Right lobe of liver (tissue), 6 donors: ENCODE measurements around the gene CYP19A1. TPM values are rescaled to one million over a fixed set of nuclear protein-coding genes. Genes with fewer than 3 reads are reported as not detected.

Experiments used
- ATAC-seq, 4 donors: fragments of 200-7000 bp; cut with Tn5 transposase; one replicate each; pipeline ENCODE4 v1.9.1; 2020; ENCODE audit warnings: mild to moderate bottlenecking in 4 of 4, moderate library complexity in 4 of 4
- DNase-seq, 3 donors: peaks; one replicate each; pipeline ENCODE4 v3.0.0-alpha.2; 2020
- H3K27ac ChIP-seq, 3 donors: fragments of 200-600 bp; one replicate each; pipeline ENCODE4 v1.8.0; 2022
- H3K27me3 ChIP-seq, 2 donors: fragments of 200-600 bp; one replicate each; pipeline ENCODE4 v1.8.0; 2022
- H3K36me3 ChIP-seq, 4 donors: fragments of 200-600 bp; sonication (generic) in 1 of 4; one replicate each; pipeline versions ENCODE4 v1.5.1 to v1.8.0; 2017 to 2022; ENCODE audit warnings: control low read depth in 1 of 4
- H3K4me1 ChIP-seq, 4 donors: fragments of 200-600 bp; sonication (generic) in 1 of 4; one replicate each; pipeline versions ENCODE4 v1.5.1 to v1.8.0; 2017 to 2022; ENCODE audit warnings: control low read depth in 1 of 4
- H3K4me3 ChIP-seq, 3 donors: fragments of 200-600 bp; one replicate each; pipeline ENCODE4 v1.8.0; 2022
- H3K9me3 ChIP-seq, 4 donors: fragments of 200-600 bp; sonication (generic) in 1 of 4; one replicate each; pipeline versions ENCODE4 v1.5.1 to v1.8.0; 2017 to 2022; ENCODE audit warnings: control low read depth in 1 of 4
- POLR2A ChIP-seq: fragments of 450-650 bp; IDR thresholded peaks from one replicate; pipeline ENCODE4 v1.6.1; 2017; ENCODE audit warnings: antibody characterized with exemption, mild to moderate bottlenecking
- WGBS: methylation state at CpG from one replicate; pipeline ENCODE4 v1.1.6; 2018; ENCODE audit warnings: low coverage, low lambda C conversion rate; ENCODE audit not compliant: insufficient coverage; ENCODE audit errors: missing lambda C conversion rate; 5-methylcytosine and 5-hydroxymethylcytosine counted together
- intact Hi-C, 2 donors: fragments of 100-400 bp; cut with DNase I; formaldehyde crosslinking; loops; one replicate each; pipeline versions ENCODE4 v1.11.2 to v1.14.1; 2022
- total RNA-seq, 6 experiments: library from RNA; depleted of rRNA in 2 of 6; stranded (reverse); fragments of >200 nt in 2 of 6; fragmentation: NEBNext Ultra II Directional in 3 of 6; extraction: Animal tissue kit (Norgen Biotek cat#: 25700) in 3 of 6; gene quantifications; one replicate each; pipeline versions ENCODE4 v1.1.0 to v1.2.4, GENCODE V29; 2016 to 2023
- TF ChIP-seq, protein P1 (sequence below), 4 donors: fragments of 200-600 bp in 3 of 4; fragments of 450-650 bp in 1 of 4; IDR thresholded peaks; one replicate each; pipeline versions ENCODE4 v1.5.1 to v1.8.0; 2016 to 2022; ENCODE audit warnings: antibody characterized with exemption in 4 of 4, mild to moderate bottlenecking in 2 of 4
- donor health status: DM: no; HTN: yes; CAD: no.
- donor health status: DM: no; HTN: no; CAD: no.
- donor health status: DM: no; HTN: no; CAD: no.
- donor health status: DM: no; HTN: yes; CAD: no.
- donor health status: DM: no; HTN: yes; CAD: no.

Gene CYP19A1
- total RNA-seq, 6 experiments from 2014 or later: not detected

DNA sequence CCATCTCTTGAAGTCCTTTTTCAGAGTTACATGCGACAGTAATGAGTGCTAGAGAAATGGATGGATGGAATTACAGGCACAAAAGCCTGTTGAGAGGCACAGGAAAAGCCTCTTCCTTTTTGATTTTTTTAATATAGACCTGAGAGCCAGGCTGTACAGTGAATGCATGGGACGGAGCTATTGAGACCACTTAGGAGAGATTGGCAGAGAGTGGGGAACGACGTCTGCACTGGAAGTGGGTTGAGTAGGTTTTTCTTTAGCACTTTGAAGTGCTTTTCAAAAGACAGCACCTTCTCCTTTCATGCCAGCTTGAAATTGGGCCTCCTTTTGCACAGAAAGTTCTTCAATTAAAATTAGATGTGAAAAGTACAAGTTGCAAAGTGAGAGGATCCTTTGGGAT, 40.0 kb upstream of the CYP19A1 start:
- ATAC-seq: no peak
- TF ChIP-seq, protein P1, sequence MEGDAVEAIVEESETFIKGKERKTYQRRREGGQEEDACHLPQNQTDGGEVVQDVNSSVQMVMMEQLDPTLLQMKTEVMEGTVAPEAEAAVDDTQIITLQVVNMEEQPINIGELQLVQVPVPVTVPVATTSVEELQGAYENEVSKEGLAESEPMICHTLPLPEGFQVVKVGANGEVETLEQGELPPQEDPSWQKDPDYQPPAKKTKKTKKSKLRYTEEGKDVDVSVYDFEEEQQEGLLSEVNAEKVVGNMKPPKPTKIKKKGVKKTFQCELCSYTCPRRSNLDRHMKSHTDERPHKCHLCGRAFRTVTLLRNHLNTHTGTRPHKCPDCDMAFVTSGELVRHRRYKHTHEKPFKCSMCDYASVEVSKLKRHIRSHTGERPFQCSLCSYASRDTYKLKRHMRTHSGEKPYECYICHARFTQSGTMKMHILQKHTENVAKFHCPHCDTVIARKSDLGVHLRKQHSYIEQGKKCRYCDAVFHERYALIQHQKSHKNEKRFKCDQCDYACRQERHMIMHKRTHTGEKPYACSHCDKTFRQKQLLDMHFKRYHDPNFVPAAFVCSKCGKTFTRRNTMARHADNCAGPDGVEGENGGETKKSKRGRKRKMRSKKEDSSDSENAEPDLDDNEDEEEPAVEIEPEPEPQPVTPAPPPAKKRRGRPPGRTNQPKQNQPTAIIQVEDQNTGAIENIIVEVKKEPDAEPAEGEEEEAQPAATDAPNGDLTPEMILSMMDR (IDR thresholded peaks at IDR 0.05): no peak
- TF ChIP-seq POLR2A: no peak

DNA sequence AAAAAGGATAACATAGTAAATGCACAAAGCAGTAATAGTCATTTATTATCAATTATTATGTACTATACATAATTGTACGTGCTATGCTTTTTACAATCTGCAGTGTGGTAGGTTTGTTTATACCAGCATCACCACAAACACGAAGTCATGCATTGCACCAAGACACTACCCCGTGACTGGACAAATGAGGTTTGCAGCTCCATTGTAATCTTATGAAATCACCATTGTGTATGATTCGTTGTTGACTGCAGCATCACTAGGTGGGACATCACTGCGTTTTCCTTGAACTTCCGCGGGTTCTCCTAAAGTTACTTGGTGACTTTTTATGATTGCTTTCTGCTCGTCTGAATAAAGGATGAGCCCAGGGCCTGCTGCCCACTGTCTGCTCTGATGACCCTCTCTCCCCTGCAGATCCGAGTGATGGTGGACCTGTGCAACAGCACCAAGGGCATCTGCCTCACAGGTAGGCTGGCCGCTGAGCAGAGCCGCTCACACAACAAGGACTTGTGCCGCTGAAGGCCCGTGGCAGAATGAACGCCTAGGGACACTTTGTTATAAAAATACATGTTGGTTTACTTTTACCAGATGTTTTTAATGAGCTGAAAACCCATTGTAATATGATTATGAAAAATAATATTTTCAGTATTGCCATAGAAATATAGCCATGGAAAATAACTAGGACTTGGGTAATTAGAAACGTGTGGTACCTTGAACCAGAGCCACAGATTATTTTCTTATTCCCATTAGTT, 38.8 kb upstream of the CYP19A1 start:
- intact Hi-C loops: loop anchor here in 1 of 2 donors (10.0 kb wide), 1 partner anchor 92 kb away; no protein-coding TSS in a partner anchor
- WGBS: 89% methylated on average over 15 of the region's 15 CpGs
- no peak for ATAC-seq
- Histone ChIP-seq H3K27me3 (no peaks in the 10 kb centered on the region), H3K4me3 (no peak overlapping the region), H3K4me1 (no peaks in the 10 kb centered on the region), H3K27ac (no peak overlapping the region), H3K9me3 (no peaks in the 10 kb centered on the region), H3K36me3 (no peaks in the 10 kb centered on the region)
- TF ChIP-seq, protein P1 (IDR thresholded peaks at IDR 0.05): no peak
- no peak for TF ChIP-seq POLR2A
- no peak for DNase-seq

More for the DNA sequence above, 40.0 kb upstream of the CYP19A1 start:
- no peaks in the 10 kb centered on the region for H3K9me3 ChIP-seq
- no peak for DNase-seq
- intact Hi-C loops: loop anchor here in 1 of 2 donors (10.0 kb wide), 1 partner anchor 94 kb away; no protein-coding TSS in a partner anchor
- H3K27me3 ChIP-seq: no peaks in the 10 kb centered on the region
- 77% methylated on average over 4 of the region's 4 CpGs for WGBS
- no peaks in the 10 kb centered on the region for H3K4me1 ChIP-seq
- no peak overlapping the region for H3K27ac ChIP-seq
- H3K36me3 ChIP-seq: no peaks in the 10 kb centered on the region
- no peak overlapping the region for H3K4me3 ChIP-seq

DNA sequence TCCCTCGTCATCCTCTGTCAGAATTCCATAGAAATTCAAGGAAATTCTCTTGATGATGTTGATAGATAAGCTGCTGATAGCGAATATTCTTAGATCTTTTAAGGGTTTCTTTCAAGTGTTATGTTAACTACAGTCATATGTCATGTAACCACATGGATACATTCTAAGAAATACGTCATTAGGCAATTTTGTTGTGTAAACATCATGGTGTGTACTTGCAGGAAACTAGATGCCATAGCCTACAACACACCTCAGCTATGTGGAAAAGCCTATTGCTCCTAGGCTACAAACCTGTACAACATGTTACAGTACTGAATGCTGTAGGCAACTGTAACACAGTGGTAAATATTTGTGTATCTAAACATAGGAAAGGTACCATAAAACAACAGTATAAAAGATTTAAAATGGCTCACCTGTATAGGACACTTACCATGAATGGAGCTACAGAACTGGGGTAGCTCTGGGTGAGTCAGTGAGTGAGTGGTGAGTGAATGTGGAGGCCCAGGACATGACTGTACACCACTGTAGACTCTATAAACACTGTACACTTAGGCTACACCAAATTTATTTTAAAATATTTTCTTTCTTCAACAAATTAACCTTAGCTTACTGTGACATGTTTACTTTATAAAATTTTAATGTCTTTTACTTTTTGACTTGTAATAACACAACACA, 37.7 kb upstream of the CYP19A1 start:
- WGBS: 47% methylated on average over 2 of the region's 3 CpGs
- DNase-seq: no peak
- ATAC-seq: no peak
- TF ChIP-seq, protein P1 (IDR thresholded peaks at IDR 0.05): no peak
- no peak for TF ChIP-seq POLR2A
- Histone ChIP-seq H3K36me3 (no peaks in the 10 kb centered on the region), H3K4me1 (no peaks in the 10 kb centered on the region), H3K27ac (no peak overlapping the region), H3K27me3 (no peaks in the 10 kb centered on the region), H3K9me3 (no peaks in the 10 kb centered on the region), H3K4me3 (no peak overlapping the region)
- intact Hi-C loops: loop anchor here in 1 of 2 donors (10.0 kb wide), 1 partner anchor 91 kb away; no protein-coding TSS in a partner anchor

DNA sequence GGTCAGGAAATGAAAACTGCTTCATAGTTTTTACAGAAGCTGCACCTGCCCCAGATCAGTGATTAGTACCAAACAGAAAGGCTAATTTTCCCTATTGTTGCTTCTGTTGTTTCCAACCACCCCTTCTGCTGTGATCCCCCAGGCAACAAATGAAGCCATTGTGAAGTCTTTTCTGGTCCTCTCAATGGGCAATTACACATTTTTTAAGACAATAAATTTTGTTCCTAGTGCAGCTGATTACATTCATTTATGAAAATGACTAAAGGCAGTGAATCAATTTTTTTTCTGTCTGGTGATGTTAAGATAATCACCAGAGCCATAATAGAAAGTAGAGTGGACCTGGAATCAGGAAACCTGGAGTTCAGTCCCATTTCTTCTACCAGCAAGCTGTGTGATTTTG, 35.7 kb upstream of the CYP19A1 start:
- ATAC-seq (no peak), DNase-seq (no peak)

More for the DNA sequence above, 35.7 kb upstream of the CYP19A1 start:
- Histone ChIP-seq H3K36me3 (no peaks in the 10 kb centered on the region), H3K27me3 (no peaks in the 10 kb centered on the region), H3K4me1 (no peaks in the 10 kb centered on the region), H3K27ac (no peak overlapping the region), H3K4me3 (no peak overlapping the region), H3K9me3 (no peaks in the 10 kb centered on the region)
- intact Hi-C loops: loop anchor here in 1 of 2 donors (10.0 kb wide), 1 partner anchor 89 kb away; no protein-coding TSS in a partner anchor
- TF ChIP-seq POLR2A: no peak
- TF ChIP-seq, protein P1 (IDR thresholded peaks at IDR 0.05): no peak
